IMR-90 (cell line): Measurements from ENCODE around the gene SRC. TPM values are rescaled to one million over a fixed set of nuclear protein-coding genes. Genes with fewer than 3 reads are reported as not detected.

Experiments
- ATAC-seq: fragments of 200-7000 bp; cut with Tn5 transposase; 2 replicates; pipeline ENCODE4 v1.9.1; 2020; ENCODE audit warnings: low read depth, mild to moderate bottlenecking, moderate library complexity
- BruUV-seq: library from RNA; stranded (reverse); fragments of 400-500 nt; replicated peaks from 2 replicates; lab custom pipeline; 2021; lab: Mats Ljungman, UMichigan
- CTCF ChIA-PET: fragments of 300-600 bp; formaldehyde crosslinking; extraction: SDS; loops from one replicate; lab custom pipeline; 2021; ENCODE audit warnings: antibody characterized with exemption; lab: Yijun Ruan, JAX
- POLR2A ChIA-PET: fragments of 300-600 bp; sonication (Branson Sonifier 250); formaldehyde crosslinking; loops from one replicate; lab custom pipeline; 2022; ENCODE audit warnings: antibody characterized with exemption; ENCODE audit not compliant: unreplicated experiment; lab: Charles Lee
- DNase-seq: peaks from one replicate; pipeline ENCODE4 v3.0.0; 2013
- H2AFZ ChIP-seq: replicated peaks from 2 replicates; pipeline ENCODE3; 2013; ENCODE audit warnings: low read length, mild to moderate bottlenecking; ENCODE audit not compliant: poor library complexity
- H2AK5ac ChIP-seq: 2 replicates; pipeline ENCODE4 v1.6.1; 2013; ENCODE audit warnings: low read depth, low read length, inconsistent platforms
- H2AK9ac ChIP-seq: replicated peaks from 2 replicates; pipeline ENCODE3; 2013; ENCODE audit warnings: mild to moderate bottlenecking, low read depth, low read length, moderate library complexity; ENCODE audit not compliant: poor library complexity
- H2BK120ac ChIP-seq: 2 replicates; pipeline ENCODE4 v1.6.1; 2013; ENCODE audit warnings: low read depth, low read length, inconsistent platforms
- H2BK15ac ChIP-seq: 3 replicates; pipeline ENCODE4 v1.6.1; 2013; ENCODE audit warnings: low read depth, low read length, inconsistent platforms
- H2BK20ac ChIP-seq: 2 replicates; pipeline ENCODE4 v1.6.1; 2013; ENCODE audit warnings: low read depth, mild to moderate bottlenecking, inconsistent platforms, low read length, moderate library complexity
- H2BK5ac ChIP-seq: 2 replicates; pipeline ENCODE4 v1.6.1; 2013; ENCODE audit warnings: mild to moderate bottlenecking, low read depth, low read length, inconsistent platforms; ENCODE audit not compliant: poor library complexity, severe bottlenecking
- H3K14ac ChIP-seq: replicated peaks from 2 replicates; pipeline ENCODE4 v1.6.1; 2013; ENCODE audit warnings: low read depth, low read length, inconsistent platforms
- H3K18ac ChIP-seq: 2 replicates; pipeline ENCODE4 v1.6.1; 2013; ENCODE audit warnings: low read depth, low read length, control low read depth
- H3K23ac ChIP-seq: 2 replicates; pipeline ENCODE4 v1.6.1; 2013; ENCODE audit warnings: low read depth, low read length, inconsistent platforms
- H3K27ac ChIP-seq: 2 replicates; pipeline ENCODE4 v1.5.1; 2013; ENCODE audit warnings: mild to moderate bottlenecking, control low read depth, low read length; ENCODE audit not compliant: insufficient read depth
- H3K27me3 ChIP-seq: 2 replicates; pipeline ENCODE4 v1.6.1; 2013; ENCODE audit warnings: low read length; ENCODE audit not compliant: control insufficient read depth, insufficient read depth
- H3K36me3 ChIP-seq: 2 replicates; pipeline ENCODE4 v1.6.1; 2013; ENCODE audit warnings: low read length, mixed read lengths; ENCODE audit not compliant: control insufficient read depth, insufficient read depth
- H3K4ac ChIP-seq: 2 replicates; pipeline ENCODE4 v1.6.1; 2013; ENCODE audit warnings: low read depth, low read length, inconsistent platforms
- H3K4me1 ChIP-seq: 2 replicates; pipeline ENCODE4 v1.6.1; 2013; ENCODE audit warnings: low read length, mixed read lengths; ENCODE audit not compliant: control insufficient read depth, insufficient read depth
- H3K4me2 ChIP-seq: 2 replicates; pipeline ENCODE4 v1.6.1; 2013; ENCODE audit warnings: low read depth, mild to moderate bottlenecking, control low read depth, low read length, moderate library complexity
- H3K4me3 ChIP-seq: 2 replicates; pipeline ENCODE4 v1.5.1; 2013; ENCODE audit warnings: low read depth, mild to moderate bottlenecking, control low read depth, low read length, moderate library complexity; ENCODE audit not compliant: insufficient read depth
- H3K56ac ChIP-seq: 2 replicates; pipeline ENCODE4 v1.6.1; 2013; ENCODE audit warnings: low read length, inconsistent platforms; ENCODE audit not compliant: insufficient read depth; ENCODE audit errors: extremely low read depth
- H3K79me1 ChIP-seq, 2 experiments: 2 replicates each; pipeline ENCODE4 v1.6.1; 2013; ENCODE audit warnings: low read length in 2 of 2, inconsistent platforms in 1 of 2, low read depth in 1 of 2
- H3K9ac ChIP-seq: 2 replicates; pipeline ENCODE4 v1.6.1; 2013; ENCODE audit warnings: low read depth, low read length, control low read depth
- H3K9me1 ChIP-seq: 2 replicates; pipeline ENCODE4 v1.6.1; 2013; ENCODE audit warnings: low read length, inconsistent platforms; ENCODE audit not compliant: insufficient read depth
- H3K9me3 ChIP-seq: 2 replicates; pipeline ENCODE4 v1.6.1; 2013; ENCODE audit warnings: low read length; ENCODE audit not compliant: control insufficient read depth, insufficient read depth
- H4K20me1 ChIP-seq: 2 replicates; pipeline ENCODE4 v1.6.1; 2013; ENCODE audit warnings: low read length, inconsistent platforms; ENCODE audit not compliant: insufficient read depth
- H4K5ac ChIP-seq: 2 replicates; pipeline ENCODE4 v1.6.1; 2013; ENCODE audit warnings: mild to moderate bottlenecking, low read depth, low read length, control low read depth
- H4K8ac ChIP-seq, 2 experiments: 2 replicates each; pipeline ENCODE4 v1.6.1; 2013; ENCODE audit warnings: low read depth in 2 of 2, low read length in 2 of 2, control low read depth in 1 of 2, inconsistent platforms in 1 of 2
- H4K91ac ChIP-seq: 2 replicates; pipeline ENCODE4 v1.6.1; 2013; ENCODE audit warnings: low read depth, low read length, inconsistent platforms; ENCODE audit not compliant: insufficient read depth
- BHLHE40 ChIP-seq: fragments of 150-350 bp; IDR thresholded peaks from 2 replicates; pipeline ENCODE4 v1.6.1; 2016; ENCODE audit warnings: mild to moderate bottlenecking, low read depth, low read length
- CHD1 ChIP-seq: IDR thresholded peaks from 2 replicates; pipeline ENCODE4 v1.6.1; 2012; ENCODE audit warnings: low read depth, low read length, improper control_type of control experiment
- FOS ChIP-seq: fragments of 150-350 bp; IDR thresholded peaks from 2 replicates; pipeline ENCODE4 v1.6.1; 2016; ENCODE audit warnings: low read depth, low read length
- MXI1 ChIP-seq: IDR thresholded peaks from 2 replicates; pipeline ENCODE4 v1.6.1; 2012; ENCODE audit warnings: low read depth, mild to moderate bottlenecking, low read length, moderate library complexity, borderline replicate concordance
- RCOR1 ChIP-seq: IDR thresholded peaks from 2 replicates; pipeline ENCODE4 v1.6.1; 2012; ENCODE audit warnings: mild to moderate bottlenecking, low read length, improper control_type of control experiment; ENCODE audit not compliant: insufficient replicate concordance
- RFX5 ChIP-seq: IDR thresholded peaks from 2 replicates; pipeline ENCODE4 v1.8.0; 2012; ENCODE audit warnings: low read depth, mild to moderate bottlenecking, low read length, moderate library complexity
- SMC3 ChIP-seq: fragments of 150-350 bp; IDR thresholded peaks from 2 replicates; pipeline ENCODE4 v1.6.1; 2016; ENCODE audit warnings: low read depth, mild to moderate bottlenecking, antibody characterized with exemption, low read length, moderate library complexity
- whole genome bisulfite sequencing, 2 experiments: methylation state at CpG; one replicate each; pipeline versions ENCODE4 v1.1.5 to v1.1.7; 2013; ENCODE audit warnings: missing lambda C conversion rate in 2 of 2; ENCODE audit not compliant: insufficient read length in 1 of 2; ENCODE audit errors: extremely low coverage in 2 of 2; 5-methylcytosine and 5-hydroxymethylcytosine counted together
- dilution Hi-C: fragments of 300-500 bp; cut with HindIII; formaldehyde crosslinking; loops from one replicate; pipeline ENCODE4 v1.14.3; 2018; ENCODE audit warnings: low sequenced_read_pairs; ENCODE audit not compliant: unreplicated experiment
- in situ Hi-C: fragments of 300-500 bp; cut with MboI; formaldehyde crosslinking; loops from 3 replicates; pipeline ENCODE4 v1.14.3; 2019; ENCODE audit warnings: low sequenced_read_pairs, inconsistent platforms, mixed read lengths
- intact Hi-C: fragments of 100-400 bp; cut with micrococcal nuclease; formaldehyde crosslinking; loops from 2 replicates; pipeline ENCODE4 v1.10.0; 2022
- polyA plus RNA-seq, 3 experiments: library from polyadenylated mRNA; depleted of rRNA; stranded (reverse); fragments of >200 nt; gene quantifications; 2 replicates each; pipeline ENCODE4 v1.2.3, GENCODE V29; 2012; ENCODE audit warnings: low replicate concordance in 1 of 3
- total RNA-seq: library from RNA; depleted of rRNA; stranded (reverse); fragments of >200 nt; gene quantifications from 2 replicates; pipeline ENCODE4 v1.2.3, GENCODE V29; 2012
- TF ChIP-seq, protein P1 (sequence below): conservative IDR thresholded peaks from 2 replicates; pipeline ENCODE4 v1.5.1; 2012; ENCODE audit warnings: mild to moderate bottlenecking, low read depth, low read length, improper control_type of control experiment

The SRC gene
- total and polyA plus RNA-seq, 2 of the 4 experiments (the other 2 are of a cell fraction) = 7.0 to 24.2 TPM

DNA sequence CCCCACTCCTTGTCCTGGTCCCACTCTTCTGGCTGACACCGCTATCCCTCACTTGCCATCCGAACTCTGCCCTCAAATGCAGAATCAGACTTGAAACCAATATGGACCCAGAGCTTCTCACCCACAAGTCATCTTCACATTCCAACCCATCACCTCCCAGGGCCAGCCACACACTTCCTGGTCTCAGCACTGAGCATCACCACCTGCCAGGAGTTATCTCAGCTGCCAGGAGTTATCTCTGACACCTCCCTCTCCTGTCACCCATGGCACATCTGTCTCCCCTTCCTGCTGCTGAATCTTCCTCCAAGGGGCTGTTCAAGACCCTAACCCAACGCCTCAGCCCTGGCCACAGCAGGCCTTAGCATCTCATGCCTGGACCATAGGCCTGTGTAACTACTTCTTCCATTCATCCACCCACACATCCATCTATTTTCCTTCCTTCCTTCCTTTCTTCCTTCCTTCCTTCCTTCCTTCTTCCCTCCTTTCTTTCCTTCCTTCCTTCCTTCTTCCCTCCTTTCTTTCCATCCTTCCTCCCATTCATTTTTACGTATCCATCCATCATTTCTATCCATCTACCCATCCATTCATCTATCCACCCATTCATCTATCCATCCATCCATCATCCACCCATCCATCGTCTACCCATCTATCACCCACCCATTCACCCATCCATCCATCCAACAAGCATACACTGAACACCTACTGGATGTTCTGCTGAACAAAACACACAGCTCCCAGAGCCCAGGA, 100.5 kb downstream of the SRC start:
- H3K9ac ChIP-seq = no peak overlapping the region
- no peak overlapping the region for H4K91ac ChIP-seq
- TF ChIP-seq, protein P1, sequence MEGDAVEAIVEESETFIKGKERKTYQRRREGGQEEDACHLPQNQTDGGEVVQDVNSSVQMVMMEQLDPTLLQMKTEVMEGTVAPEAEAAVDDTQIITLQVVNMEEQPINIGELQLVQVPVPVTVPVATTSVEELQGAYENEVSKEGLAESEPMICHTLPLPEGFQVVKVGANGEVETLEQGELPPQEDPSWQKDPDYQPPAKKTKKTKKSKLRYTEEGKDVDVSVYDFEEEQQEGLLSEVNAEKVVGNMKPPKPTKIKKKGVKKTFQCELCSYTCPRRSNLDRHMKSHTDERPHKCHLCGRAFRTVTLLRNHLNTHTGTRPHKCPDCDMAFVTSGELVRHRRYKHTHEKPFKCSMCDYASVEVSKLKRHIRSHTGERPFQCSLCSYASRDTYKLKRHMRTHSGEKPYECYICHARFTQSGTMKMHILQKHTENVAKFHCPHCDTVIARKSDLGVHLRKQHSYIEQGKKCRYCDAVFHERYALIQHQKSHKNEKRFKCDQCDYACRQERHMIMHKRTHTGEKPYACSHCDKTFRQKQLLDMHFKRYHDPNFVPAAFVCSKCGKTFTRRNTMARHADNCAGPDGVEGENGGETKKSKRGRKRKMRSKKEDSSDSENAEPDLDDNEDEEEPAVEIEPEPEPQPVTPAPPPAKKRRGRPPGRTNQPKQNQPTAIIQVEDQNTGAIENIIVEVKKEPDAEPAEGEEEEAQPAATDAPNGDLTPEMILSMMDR = no peak
- TF ChIP-seq RFX5 = no peak
- TF ChIP-seq MXI1 = no peak
- TF ChIP-seq BHLHE40 = no peak
- no peak for TF ChIP-seq FOS
- TF ChIP-seq SMC3 = no peak
- no peak for TF ChIP-seq CHD1
- TF ChIP-seq RCOR1 = no peak
- no peak for DNase-seq
- dilution Hi-C loops (no loop called here), in situ Hi-C loops (no loop called here), intact Hi-C loops (no loop called here)
- H2AFZ ChIP-seq = peak overlapping the region; percentile 43
- WGBS, 2 experiments = 20 to 90% methylated on average over 1 to 2 of the region's 5 CpGs
- H2BK15ac ChIP-seq = no peak overlapping the region
- H2BK20ac ChIP-seq = no peak overlapping the region
- peaks cover 64% of the 10 kb centered on the region for H3K27me3 ChIP-seq
- ChIA-PET CTCF (no interaction called here), POLR2A (no interaction called here)
- no peak overlapping the region for H2AK9ac ChIP-seq
- no TSS peak for BruUV-seq
- H3K4me1 ChIP-seq = no peaks in the 10 kb centered on the region
- H4K5ac ChIP-seq = no peak overlapping the region
- ATAC-seq = no peak
- H3K9me1 ChIP-seq = 0 out of 2 replicates have a peak, but pooled peaks cover 3% of the 10 kb centered on the region
- no peak overlapping the region for H3K4ac ChIP-seq
- H3K9me3 ChIP-seq = no peaks in the 10 kb centered on the region; the same call in 1 of the 2 replicates
- no peaks in the 10 kb centered on the region for H3K79me1 ChIP-seq
- no peak overlapping the region for H2AK5ac ChIP-seq
- no peaks in the 10 kb centered on the region for H3K36me3 ChIP-seq
- H3K4me3 ChIP-seq = no peak overlapping the region
- H2BK5ac ChIP-seq = no peak overlapping the region
- no peak overlapping the region for H3K18ac ChIP-seq
- no peak overlapping the region for H4K8ac ChIP-seq
- H3K56ac ChIP-seq = no peak overlapping the region
- H2BK120ac ChIP-seq = no peak overlapping the region
- H3K23ac ChIP-seq = no peak overlapping the region
- H3K27ac ChIP-seq = no peak overlapping the region
- no peak overlapping the region for H3K4me2 ChIP-seq
- H3K14ac ChIP-seq = no peak overlapping the region
- no peaks in the 10 kb centered on the region for H4K20me1 ChIP-seq
